ENCODE measurements around the gene SRPX. TPM values are rescaled to one million over a fixed set of nuclear protein-coding genes. Genes with fewer than 3 reads are reported as not detected.

Gene SRPX
- total RNA-seq, 2 experiments from 2014 or later, result not detected

DNA sequence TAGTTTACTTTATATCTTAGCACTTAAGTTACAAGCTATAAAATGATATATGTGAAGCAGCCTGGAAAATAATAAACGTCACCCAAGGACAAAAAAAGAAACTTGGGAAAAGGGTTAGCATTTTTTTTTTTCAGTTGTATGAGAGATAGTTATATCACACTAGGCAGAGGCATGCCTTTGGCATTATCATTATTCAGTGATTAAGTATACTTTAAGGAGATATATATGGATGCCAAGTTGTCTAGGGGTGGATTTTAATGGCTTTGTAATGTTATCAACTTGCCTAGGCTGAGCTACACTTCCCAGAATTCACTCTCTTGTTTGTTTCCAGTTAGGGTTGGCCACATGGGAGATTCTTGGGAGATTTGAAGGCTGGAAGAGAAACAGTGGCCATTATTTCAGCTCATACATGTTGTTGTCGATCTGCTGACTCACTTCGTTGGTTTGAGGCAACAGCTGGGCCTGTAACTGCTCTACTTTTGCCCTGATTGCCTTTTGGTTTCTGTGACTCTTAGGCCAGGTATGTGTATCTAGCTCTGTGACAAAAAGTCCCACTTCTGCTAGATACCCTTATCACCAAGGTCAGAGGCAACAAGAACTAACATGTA is 11.5 kb upstream of the SRPX start:
- Histone ChIP-seq H2AFZ (ENCODE audit: low read length) (no peak overlapping the region), H3K36me3 (ENCODE audit: insufficient read depth, low read length) (no peaks in the 10 kb centered on the region), H3K27ac (ENCODE audit: low read depth, low read length, poor library complexity, severe bottlenecking) (no peak overlapping the region), H3K4me2 (ENCODE audit: low read length) (no peak overlapping the region), H3K9me3 (ENCODE audit: low read length) (no peaks in the 10 kb centered on the region), H3K4me1 (ENCODE audit: insufficient read depth, low read length, poor library complexity, severe bottlenecking) (no peaks in the 10 kb centered on the region), H3K9me2 (ENCODE audit: insufficient read depth, low read length) (no peaks in the 10 kb centered on the region), H3K79me2 (ENCODE audit: insufficient read depth, low read depth, low read length) (no peaks in the 10 kb centered on the region), H3K4me3 (ENCODE audit: low read depth, low read length, poor library complexity, severe bottlenecking) (no peak overlapping the region), H4K20me1 (ENCODE audit: insufficient read depth, low read length) (no peaks in the 10 kb centered on the region)
- ChIA-PET CTCF (ENCODE audit: unreplicated experiment) (no interaction called here), POLR2A (no interaction called here)
- intact Hi-C loops (cut with micrococcal nuclease; ENCODE audit: unreplicated experiment), result no loop called here
- TF ChIP-seq, protein P1, sequence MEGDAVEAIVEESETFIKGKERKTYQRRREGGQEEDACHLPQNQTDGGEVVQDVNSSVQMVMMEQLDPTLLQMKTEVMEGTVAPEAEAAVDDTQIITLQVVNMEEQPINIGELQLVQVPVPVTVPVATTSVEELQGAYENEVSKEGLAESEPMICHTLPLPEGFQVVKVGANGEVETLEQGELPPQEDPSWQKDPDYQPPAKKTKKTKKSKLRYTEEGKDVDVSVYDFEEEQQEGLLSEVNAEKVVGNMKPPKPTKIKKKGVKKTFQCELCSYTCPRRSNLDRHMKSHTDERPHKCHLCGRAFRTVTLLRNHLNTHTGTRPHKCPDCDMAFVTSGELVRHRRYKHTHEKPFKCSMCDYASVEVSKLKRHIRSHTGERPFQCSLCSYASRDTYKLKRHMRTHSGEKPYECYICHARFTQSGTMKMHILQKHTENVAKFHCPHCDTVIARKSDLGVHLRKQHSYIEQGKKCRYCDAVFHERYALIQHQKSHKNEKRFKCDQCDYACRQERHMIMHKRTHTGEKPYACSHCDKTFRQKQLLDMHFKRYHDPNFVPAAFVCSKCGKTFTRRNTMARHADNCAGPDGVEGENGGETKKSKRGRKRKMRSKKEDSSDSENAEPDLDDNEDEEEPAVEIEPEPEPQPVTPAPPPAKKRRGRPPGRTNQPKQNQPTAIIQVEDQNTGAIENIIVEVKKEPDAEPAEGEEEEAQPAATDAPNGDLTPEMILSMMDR (conservative IDR thresholded peaks at IDR 0.05; ENCODE audit: low read length), result no peak
- TF ChIP-seq EZH2phosphoT487 (IDR thresholded peaks at IDR 0.05; ENCODE audit: borderline replicate concordance, low read depth, low read length), result no peak
- no TSS peak for BruUV-seq (replicated peaks)
- no peak for DNase-seq (ENCODE audit: low spot score)

DNA sequence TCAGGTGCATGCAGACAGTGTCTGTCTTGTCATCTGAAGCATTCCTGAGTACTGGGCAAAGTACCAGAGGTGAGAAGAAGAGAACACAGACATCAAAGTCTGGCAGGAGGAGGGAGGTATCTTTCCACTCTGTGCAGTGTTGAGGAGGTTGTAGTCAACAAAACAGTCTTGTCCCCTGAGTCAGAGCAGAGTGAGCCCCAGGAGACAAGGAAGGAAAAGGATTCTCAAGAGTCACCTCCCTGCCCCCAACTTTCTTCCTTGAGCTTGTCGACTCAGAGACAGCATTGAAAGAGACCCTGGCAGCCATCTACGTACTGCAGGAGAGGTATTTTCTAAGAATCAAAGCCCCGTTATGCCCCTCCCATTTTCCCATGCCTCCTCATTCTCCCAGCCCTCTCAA is 4.4 kb upstream of the SRPX start:
- no peak overlapping the region for H3K4me3 ChIP-seq (ENCODE audit: low read depth, low read length, poor library complexity, severe bottlenecking)
- CTCF ChIA-PET (ENCODE audit: unreplicated experiment), result no interaction called here
- H3K9me3 ChIP-seq (ENCODE audit: low read length), result no peaks in the 10 kb centered on the region
- no peaks in the 10 kb centered on the region for H3K36me3 ChIP-seq (ENCODE audit: insufficient read depth, low read length)
- H2AFZ ChIP-seq (ENCODE audit: low read length), result no peak overlapping the region
- intact Hi-C loops (cut with micrococcal nuclease; ENCODE audit: unreplicated experiment), result no loop called here
- H3K4me2 ChIP-seq (ENCODE audit: low read length), result no peak overlapping the region
- BruUV-seq (replicated peaks), result no TSS peak
- no peak for TF ChIP-seq EZH2phosphoT487 (IDR thresholded peaks at IDR 0.05; ENCODE audit: borderline replicate concordance, low read depth, low read length)
- TF ChIP-seq, protein P1 (conservative IDR thresholded peaks at IDR 0.05; ENCODE audit: low read length), result no peak
- H3K27ac ChIP-seq (ENCODE audit: low read depth, low read length, poor library complexity, severe bottlenecking), result no peak overlapping the region
- no peaks in the 10 kb centered on the region for H3K9me2 ChIP-seq (ENCODE audit: insufficient read depth, low read length)
- no peak for DNase-seq (ENCODE audit: low spot score)
- H3K79me2 ChIP-seq (ENCODE audit: insufficient read depth, low read depth, low read length), result no peaks in the 10 kb centered on the region
- H3K4me1 ChIP-seq (ENCODE audit: insufficient read depth, low read length, poor library complexity, severe bottlenecking), result no peaks in the 10 kb centered on the region
- H4K20me1 ChIP-seq (ENCODE audit: insufficient read depth, low read length), result no peaks in the 10 kb centered on the region
- POLR2A ChIA-PET, result no interaction called here

DNA sequence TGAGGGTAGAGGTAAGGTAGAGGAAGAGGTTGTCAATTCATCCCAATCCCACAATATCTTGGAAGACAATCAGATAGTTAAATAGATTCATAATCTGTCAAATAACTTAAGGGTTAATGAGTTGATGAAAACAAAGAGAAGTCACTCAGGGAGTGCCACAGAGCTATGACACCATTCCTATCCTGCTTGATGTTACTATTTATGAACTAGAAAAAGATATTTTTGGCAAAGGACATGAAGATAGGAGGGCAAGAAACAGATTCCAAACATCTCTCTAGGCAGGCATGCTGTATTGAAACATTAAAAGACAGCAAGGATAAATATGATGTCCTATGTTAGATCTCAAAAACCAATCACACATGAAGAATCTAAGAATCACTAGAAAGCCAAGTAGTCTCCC is 3.5 kb upstream of the SRPX start:
- Histone ChIP-seq H3K9me3 (ENCODE audit: low read length) (no peaks in the 10 kb centered on the region), H3K27ac (ENCODE audit: low read depth, low read length, poor library complexity, severe bottlenecking) (no peak overlapping the region), H3K4me3 (ENCODE audit: low read depth, low read length, poor library complexity, severe bottlenecking) (no peak overlapping the region), H3K36me3 (ENCODE audit: insufficient read depth, low read length) (no peaks in the 10 kb centered on the region), H3K4me2 (ENCODE audit: low read length) (no peak overlapping the region), H2AFZ (ENCODE audit: low read length) (no peak overlapping the region), H3K9me2 (ENCODE audit: insufficient read depth, low read length) (no peaks in the 10 kb centered on the region), H4K20me1 (ENCODE audit: insufficient read depth, low read length) (no peaks in the 10 kb centered on the region), H3K4me1 (ENCODE audit: insufficient read depth, low read length, poor library complexity, severe bottlenecking) (no peaks in the 10 kb centered on the region), H3K79me2 (ENCODE audit: insufficient read depth, low read depth, low read length) (no peaks in the 10 kb centered on the region)
- CTCF ChIA-PET (ENCODE audit: unreplicated experiment), result no interaction called here
- POLR2A ChIA-PET, result no interaction called here
- TF ChIP-seq EZH2phosphoT487 (IDR thresholded peaks at IDR 0.05; ENCODE audit: borderline replicate concordance, low read depth, low read length), result no peak
- TF ChIP-seq, protein P1 (conservative IDR thresholded peaks at IDR 0.05; ENCODE audit: low read length), result no peak
- intact Hi-C loops (cut with micrococcal nuclease; ENCODE audit: unreplicated experiment), result no loop called here
- BruUV-seq (replicated peaks), result no TSS peak
- DNase-seq (ENCODE audit: low spot score), result no peak
